ENCODE results near the gene EEA1.

The EEA1 gene

DNA sequence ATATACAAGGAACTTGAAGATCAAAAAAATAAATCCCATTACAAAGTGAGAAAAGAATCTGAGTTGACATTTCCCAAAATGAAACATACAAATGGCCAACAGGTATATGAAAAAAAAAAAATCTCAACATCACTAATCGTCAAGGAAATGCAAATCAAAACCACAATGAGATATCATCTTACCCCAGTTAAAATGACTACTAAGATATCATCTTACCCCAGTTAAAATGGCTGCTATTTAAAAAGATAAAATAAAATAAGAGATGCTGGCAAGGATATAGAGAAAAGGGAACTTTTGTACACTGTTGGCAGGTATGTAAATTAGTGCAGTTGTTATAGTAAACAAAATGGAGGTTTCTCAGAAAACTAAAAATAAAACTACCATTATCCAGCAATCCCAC is 181.9 kb downstream of the EEA1 start:
- DNase-seq (ENCODE audit: low read depth) = no peak

DNA sequence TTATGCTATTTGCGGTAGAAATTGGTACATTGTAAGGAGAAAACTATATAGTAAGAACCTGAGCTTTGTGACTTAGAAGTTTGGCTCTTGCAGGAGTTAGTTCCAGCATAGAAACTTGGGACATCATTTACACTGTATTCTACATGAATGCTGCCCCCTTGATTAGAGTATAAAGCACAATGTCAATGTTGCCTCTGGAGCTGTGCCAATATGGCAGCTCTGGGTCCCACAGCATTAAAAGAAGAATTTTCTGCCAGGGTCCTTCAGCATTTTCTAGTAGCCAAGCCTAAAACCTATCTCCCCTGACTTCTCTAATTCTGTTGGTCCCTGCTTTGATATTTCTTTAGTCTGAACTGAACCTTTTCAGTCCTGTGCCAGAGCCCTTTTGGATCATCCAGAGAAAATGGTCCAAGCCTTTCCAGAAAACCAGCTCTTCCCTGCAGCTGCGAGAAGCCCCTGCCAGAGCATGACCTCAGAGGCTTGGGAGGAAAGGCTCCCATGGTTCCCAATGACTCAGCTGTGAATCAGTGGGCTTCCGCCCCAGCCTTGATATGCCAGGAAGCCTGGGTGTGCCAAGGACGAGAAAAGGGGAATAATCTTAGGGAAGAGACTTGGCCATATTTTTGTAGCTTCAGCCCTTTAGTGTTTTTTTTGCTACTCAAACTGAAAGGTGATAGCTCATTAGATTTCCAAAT is 183.1 kb downstream of the EEA1 start:
- DNase-seq (ENCODE audit: low read depth) = no peak

DNA sequence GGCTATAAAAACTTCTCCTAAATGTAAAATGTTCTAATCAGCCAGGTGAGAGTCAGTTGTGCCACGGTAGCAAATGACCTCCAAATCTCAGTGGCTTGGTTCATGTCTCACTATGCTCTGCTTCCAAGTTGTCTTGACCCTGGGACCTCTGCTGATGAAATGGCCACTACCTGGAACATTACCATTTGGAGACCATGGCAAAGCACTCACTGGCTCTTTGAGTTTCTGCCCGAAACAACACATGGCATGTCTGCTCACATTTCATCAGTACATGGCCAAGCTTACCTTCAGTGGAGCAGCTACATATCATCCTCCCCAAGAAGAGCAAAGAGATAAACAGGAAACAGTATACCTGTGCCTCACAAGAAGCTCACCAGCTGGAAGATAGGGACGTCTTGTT is 186.1 kb downstream of the EEA1 start:
- no peak for DNase-seq (ENCODE audit: low read depth)

DNA sequence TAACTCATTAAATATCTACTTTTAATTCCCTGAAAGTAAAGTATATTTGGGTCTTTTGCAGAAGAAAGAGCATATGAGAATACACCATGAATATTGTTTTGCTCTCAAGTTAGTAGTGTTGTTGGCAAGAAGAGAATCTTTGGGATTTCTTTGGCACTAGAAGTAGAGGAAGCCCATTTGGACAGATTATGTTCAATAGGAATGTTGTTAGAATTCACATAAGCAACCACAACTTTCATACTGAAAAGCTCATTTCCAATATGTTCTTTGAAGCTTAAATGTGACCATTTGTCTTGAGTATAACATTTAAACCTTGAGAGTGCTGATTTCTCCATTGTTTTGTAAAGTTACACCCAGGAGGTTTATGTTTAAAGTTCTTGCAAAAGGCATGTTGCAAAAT is 188.7 kb downstream of the EEA1 start:
- DNase-seq (ENCODE audit: low read depth) = no peak

DNA sequence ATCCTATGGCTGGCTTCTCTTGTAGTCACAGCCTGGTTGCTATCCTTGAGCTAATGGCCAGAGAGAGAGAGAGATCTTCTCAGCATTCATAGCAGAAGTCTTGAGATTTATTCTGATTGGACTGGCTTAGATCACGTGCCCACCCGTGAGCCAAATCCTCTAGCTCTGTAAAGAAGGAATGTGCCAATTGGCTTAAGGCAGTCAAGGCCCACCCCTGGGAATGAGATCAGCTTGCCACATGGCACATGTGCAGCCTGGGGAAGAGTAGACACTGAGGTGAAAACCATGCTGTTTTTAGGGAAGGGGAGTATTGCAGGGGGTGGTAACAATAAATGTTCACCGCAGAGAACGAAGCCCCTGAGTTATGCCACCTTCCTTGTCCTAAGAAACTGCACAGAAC is 190.0 kb downstream of the EEA1 start:
- DNase-seq (ENCODE audit: low read depth) = no peak

DNA sequence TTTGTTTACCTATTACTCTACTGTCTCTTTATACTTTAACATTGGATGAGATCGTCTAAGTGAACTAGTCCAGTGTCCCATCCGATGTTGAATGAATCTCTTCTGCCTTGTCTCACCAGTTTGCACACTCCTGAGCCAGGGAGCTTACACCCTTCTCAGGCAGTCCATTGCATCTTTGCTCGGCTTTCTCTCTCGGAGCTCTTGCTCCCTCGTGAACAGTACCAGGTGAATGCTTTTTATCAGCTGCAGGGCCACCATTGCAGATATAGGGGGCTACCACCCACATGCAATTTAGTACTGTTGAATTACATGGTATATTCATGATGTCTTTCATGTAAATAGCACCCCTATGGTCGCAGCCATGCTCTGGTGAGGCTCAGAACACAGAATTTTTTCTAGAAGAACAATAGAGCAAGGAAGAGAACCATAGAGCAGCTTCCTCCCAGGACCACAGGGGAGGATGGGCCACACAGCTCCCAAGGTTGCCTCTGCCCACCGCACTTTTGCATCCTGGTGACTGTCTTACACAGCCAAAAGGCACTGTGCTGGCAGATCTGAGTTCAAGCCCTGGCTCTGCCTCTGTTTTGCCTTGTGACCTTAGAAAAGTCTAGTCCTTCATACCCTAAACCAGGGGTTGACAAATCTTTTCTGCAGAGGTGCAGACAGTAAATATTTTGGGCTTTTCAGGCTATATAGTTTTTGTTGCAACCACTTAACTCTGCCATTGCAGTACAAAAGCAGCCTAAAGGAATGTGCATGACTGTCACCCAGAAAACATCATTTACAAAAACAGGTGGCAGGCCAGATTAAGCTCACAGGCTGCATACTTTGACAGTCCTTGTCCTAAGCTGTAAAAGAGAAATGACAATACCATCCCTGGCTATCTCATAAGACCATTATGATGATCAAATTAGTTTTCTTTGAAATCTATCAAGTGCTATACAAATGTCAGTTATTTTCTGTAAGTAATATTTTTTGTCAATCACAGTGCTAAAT is 190.9 kb downstream of the EEA1 start:
- DNase-seq (ENCODE audit: low read depth) = no peak

DNA sequence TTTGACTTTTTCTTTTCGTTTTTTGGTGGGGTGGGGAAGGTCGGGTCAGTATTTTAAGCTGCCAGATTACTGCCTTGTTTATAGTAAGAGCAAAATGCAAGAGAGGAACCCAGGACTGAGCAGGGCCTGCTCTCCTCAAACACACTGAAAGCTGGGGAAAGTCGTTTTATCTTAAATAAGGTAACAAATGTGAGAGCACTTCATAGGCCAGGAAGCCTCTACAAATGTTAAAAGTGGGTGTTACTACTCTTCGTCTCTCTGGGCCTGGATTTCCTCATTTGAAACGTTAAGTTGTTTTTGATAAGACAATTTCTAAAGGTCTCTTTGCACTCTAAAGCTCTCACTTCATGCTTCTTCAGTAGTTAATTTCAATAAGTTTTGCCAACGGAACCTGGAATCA is 192.5 kb downstream of the EEA1 start:
- no peak for DNase-seq (ENCODE audit: low read depth)

DNA sequence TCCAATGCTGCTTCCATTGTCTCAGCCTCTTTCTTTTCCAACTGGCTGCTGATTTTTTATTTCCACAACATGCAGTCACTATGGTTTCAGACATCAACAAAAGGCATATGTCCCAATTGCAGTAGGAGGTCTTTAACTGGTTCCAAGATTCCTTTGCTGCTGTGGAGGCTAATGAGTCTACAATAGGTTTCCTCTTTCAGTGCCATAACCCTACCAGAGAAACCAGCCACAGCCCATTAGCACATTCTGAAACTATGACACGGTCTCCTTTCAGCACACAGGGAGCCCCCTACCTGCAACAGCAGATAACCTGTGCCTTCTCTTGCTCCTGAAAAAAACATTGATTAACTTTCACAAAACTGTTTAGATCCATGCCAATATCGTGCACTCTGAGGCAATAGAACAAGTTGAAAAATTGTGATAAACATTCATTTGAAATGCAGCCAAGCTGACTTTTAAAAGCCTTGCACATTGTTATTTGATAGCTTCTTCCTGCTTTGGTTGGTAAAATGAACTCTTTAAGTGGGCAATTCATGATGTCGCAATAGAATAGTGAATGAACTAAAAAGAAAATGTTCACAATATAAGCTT is 193.9 kb downstream of the EEA1 start:
- DNase-seq (ENCODE audit: low read depth) = no peak

DNA sequence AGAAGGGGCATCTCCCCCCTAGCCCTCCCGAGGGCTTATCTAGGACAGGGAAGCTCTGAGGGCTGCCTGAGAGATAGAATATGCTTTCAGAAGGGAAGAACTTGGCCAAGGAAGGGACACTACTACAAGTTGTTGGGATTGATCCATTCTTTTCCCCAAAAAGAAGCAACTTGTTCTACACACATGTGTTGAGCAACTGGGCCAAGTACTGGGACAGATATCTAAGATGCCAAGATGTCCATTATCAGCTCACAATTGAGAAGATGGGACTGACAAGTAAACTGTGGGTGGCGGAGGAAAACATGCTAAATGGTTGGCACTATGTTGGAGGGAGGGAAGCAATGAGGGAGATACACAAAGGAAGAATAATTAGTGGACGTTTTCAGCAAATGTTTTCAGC is 195.4 kb downstream of the EEA1 start:
- no peak for DNase-seq (ENCODE audit: low read depth)

DNA sequence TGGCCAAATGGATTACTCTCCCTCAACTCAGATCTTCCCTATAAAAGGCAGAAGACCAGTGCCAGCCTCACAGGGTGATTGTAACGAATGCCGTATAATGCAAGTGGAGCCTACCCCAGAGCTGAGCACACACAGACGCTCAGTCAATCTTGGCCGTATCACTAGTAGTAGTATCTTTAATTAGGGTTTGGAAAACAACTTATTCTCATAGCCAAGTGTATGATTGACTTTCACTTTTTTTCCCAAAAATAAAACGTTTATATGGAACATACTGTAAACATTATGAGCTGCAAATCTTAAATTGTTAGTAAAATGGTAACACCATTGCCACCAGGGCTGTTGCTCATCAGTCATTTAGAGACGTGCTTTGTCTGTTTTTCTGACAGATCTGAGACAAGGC is 195.9 kb downstream of the EEA1 start:
- DNase-seq (ENCODE audit: low read depth) = no peak

DNA sequence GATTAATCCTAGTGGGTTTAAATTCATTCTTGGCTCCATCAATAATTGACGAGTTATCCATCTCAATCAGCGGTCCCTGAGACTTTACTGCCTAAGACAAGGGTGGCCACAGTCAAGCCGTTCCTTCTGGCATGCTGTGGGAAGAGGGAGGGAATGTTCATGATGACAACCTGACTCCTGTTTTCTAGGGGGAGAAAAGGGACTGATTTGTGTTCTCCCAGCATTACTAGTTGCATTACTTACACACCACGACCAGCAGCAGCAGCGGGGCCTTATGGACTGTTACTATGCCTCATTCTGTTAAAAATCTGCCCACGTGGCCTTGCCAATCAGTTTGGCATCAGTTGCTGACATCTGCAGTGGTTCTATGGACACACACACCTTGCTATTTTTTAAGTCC is 196.4 kb downstream of the EEA1 start:
- no peak for DNase-seq (ENCODE audit: low read depth)

DNA sequence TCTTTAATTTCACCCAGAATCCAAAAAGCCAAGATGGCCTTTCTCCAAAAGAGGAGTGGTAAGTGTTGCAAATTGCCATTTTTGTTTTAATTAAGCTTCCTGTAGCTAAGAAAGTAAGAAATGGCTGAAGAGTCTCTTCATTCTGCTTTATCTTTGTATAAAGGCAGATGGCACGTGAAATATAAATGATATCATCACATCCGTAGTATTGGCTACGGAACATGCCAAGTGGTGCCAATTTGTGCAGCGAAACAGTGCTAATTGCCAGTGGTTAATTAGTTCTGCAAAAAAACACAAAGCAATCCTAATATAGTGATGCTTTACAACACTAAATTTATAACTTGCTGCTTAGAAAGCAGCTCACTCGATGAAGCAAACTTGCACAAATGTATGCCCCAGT is 196.9 kb downstream of the EEA1 start:
- no peak for DNase-seq (ENCODE audit: low read depth)

DNA sequence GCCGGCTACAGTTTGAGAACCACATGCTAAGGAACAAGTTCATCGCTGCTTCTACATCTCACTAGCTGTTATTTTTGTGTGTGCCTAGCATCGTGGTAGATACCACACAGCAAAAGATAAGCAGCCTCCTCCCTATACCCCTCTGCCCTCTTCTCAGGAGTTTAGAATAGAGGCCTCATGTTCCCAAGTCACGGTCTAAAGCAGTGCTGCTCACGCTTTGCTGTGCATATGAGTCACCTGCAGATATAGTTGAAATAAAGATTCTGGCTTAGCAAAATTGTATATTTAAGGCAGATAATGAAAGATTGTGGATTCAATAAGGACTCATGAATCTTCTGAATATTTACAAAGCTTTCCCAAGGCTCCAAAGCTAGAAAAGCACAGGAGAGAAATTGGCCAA is 198.3 kb downstream of the EEA1 start:
- DNase-seq (ENCODE audit: low read depth) = no peak

DNA sequence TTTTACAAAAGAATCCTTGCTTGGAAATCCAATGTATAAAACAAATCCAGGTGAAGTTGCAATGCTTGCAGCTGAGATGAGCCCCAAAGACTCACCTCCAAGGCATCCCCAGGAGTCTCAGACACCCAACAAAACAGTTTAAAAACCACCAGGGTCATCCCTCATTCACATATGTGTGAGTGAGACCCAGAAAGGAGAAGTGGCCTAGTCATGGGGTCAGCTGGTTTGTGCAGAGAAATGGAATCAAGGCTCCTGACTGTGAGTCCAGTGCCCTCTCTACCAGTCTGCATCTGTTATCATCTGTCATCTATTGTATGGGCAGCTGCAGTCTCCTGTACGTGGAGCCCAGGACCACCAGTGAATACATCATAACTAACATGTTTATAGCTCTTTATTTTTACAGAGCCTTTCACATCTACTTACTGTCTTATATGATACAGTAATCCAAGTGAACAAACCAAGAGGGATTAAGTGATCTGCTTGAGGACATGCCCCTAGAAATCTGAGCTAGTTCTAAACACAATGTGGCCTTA is 199.3 kb downstream of the EEA1 start:
- no peak for DNase-seq (ENCODE audit: low read depth)

DNA sequence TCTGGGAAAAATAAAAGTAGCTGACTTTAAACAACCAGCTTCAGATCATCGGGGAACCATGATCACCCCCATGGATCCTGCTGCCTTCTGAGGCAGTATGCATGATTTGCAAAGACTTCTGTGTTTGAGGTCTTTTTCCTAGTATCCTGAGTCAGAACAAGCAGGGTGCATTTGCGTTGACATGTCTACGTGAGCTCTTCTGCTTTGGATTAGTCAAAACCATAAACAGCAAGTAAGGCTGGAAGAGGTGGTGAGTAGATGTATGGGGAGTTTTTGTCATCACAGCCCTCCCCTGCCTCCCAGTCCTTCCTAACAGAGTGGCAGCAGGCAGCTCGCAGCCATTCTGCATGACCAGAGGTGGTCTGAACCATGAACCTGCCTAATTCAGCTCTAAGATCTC is 202.2 kb downstream of the EEA1 start:
- no peak for DNase-seq (ENCODE audit: low read depth)

DNA sequence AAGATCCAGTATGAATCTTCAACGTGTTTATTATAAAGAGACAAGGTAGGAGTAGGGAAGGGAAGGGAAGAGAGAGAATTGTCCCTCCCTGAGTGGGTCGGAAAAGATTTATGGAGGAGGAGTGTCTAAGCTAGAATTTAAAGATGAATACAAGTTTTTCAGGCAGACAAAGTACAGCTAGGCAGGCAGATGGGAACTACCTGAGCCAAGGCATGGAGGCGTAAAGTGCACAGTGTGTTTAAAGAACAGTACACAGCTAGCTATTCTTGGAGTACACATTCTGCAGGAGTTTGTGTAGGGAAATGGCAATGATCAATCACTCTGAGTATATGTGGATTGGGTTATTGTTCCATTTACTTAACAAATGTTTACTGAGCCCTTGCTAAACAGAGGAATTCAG is 206.2 kb downstream of the EEA1 start:
- DNase-seq (ENCODE audit: low read depth) = no peak

DNA sequence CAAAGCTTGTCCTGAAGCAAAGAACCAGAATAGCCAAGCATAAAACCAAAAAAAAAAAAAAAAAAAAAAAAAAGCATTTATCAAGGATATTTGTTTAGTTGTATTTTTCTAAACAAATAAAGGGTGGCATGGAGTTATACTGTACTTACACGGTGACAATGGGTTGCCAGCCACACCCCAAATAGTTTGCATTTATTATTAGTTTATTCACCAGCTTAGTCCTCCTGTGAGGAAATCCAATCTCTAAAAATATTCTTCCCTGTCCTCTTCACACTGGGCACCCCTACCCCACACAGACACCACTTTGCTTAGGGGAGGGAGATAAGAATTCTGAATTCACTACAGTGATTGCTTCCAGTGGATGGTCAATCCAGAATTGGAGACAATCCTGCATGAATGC is 207.4 kb downstream of the EEA1 start:
- no peak for DNase-seq (ENCODE audit: low read depth)

DNA sequence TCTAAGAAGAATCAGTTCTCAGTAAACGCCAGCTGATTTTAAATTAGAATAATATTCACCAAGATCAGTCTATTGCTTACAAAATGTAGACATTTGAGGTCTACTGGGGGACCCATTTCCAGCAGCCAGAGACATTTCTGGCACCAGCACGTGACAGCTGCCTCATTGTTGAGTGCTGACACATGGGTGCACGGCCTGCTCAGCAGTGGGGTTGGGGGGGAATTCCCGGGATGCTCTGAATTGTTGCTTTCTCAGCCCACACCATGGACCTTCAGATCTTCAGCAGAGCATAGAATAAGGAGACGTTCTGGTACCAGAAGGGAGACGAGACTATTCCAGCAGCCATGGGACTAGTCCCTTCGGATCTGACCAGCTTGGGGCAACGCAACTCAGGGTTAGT is 208.0 kb downstream of the EEA1 start:
- DNase-seq (ENCODE audit: low read depth) = no peak
